Fibroblast of lung (primary cell): ENCODE measurements around the gene C4orf17. TPM values are rescaled to one million over a fixed set of nuclear protein-coding genes. Genes with fewer than 3 reads are reported as not detected.

Experiments used
- DNase-seq, 2 donors: peaks; one replicate each; pipeline versions ENCODE4 v3.0.0 to v3.0.0-alpha.2; 2010; ENCODE audit warnings: low read depth in 2 of 2
- H2AFZ ChIP-seq: 2 replicates; pipeline ENCODE4 v1.5.1; 2012; ENCODE audit warnings: low read length, control low read depth, inconsistent platforms
- H3K27ac ChIP-seq: 2 replicates; pipeline ENCODE4 v1.5.1; 2011; ENCODE audit warnings: low read length, control low read depth; ENCODE audit not compliant: insufficient read depth
- H3K27me3 ChIP-seq: 2 replicates; pipeline ENCODE4 v1.5.1; 2011; ENCODE audit warnings: mild to moderate bottlenecking, low read length; ENCODE audit not compliant: control insufficient read depth, insufficient read depth
- H3K36me3 ChIP-seq: 2 replicates; pipeline ENCODE4 v1.5.1; 2011; ENCODE audit warnings: low read length; ENCODE audit not compliant: control insufficient read depth, insufficient read depth
- H3K4me1 ChIP-seq: 2 replicates; pipeline ENCODE4 v1.5.1; 2011; ENCODE audit warnings: low read length; ENCODE audit not compliant: control insufficient read depth, insufficient read depth; ENCODE audit errors: extremely low read depth
- H3K4me2 ChIP-seq: 2 replicates; pipeline ENCODE4 v1.5.1; 2011; ENCODE audit warnings: low read length, control low read depth; ENCODE audit not compliant: insufficient read depth; ENCODE audit errors: extremely low read depth
- H3K4me3 ChIP-seq, 4 experiments: fragments of 200-600 bp in 1 of 4; sonication (generic) in 1 of 4; replicated peaks in 1 of 4; 2 replicates each; pipeline ENCODE4 v1.5.1; 2011 to 2016; ENCODE audit warnings: low read length in 4 of 4, low read depth in 3 of 4, mild to moderate bottlenecking in 3 of 4, control low read depth in 2 of 4, inconsistent platforms in 1 of 4, mixed read lengths in 1 of 4; ENCODE audit not compliant: insufficient read depth in 1 of 4; ENCODE audit errors: control extremely low read depth in 1 of 4
- H3K79me2 ChIP-seq: 2 replicates; pipeline ENCODE4 v1.5.1; 2012; ENCODE audit warnings: mild to moderate bottlenecking, low read length, inconsistent platforms; ENCODE audit not compliant: control insufficient read depth, insufficient read depth
- H3K9ac ChIP-seq: 2 replicates; pipeline ENCODE4 v1.5.1; 2011; ENCODE audit warnings: mild to moderate bottlenecking, low read length, control low read depth; ENCODE audit not compliant: insufficient read depth
- H3K9me3 ChIP-seq: 2 replicates; pipeline ENCODE4 v1.5.1; 2012; ENCODE audit warnings: low read depth, low read length; ENCODE audit not compliant: control insufficient read depth, insufficient read depth
- H4K20me1 ChIP-seq: 2 replicates; pipeline ENCODE4 v1.5.1; 2011; ENCODE audit warnings: low read length; ENCODE audit not compliant: control insufficient read depth, insufficient read depth; ENCODE audit errors: extremely low read depth
- EZH2 ChIP-seq: IDR thresholded peaks from 2 replicates; pipeline ENCODE4 v1.5.1; 2012; ENCODE audit warnings: low read length, control low read depth, mild to moderate bottlenecking; ENCODE audit errors: missing control alignments
- polyA plus RNA-seq, 2 donors: library from polyadenylated mRNA; depleted of rRNA in 1 of 2; stranded (reverse) in 1 of 2; unstranded in 1 of 2; fragments of >200 nt; gene quantifications; 2 replicates each; pipeline ENCODE4 v1.2.1, GENCODE V29; 2011 to 2012; ENCODE audit warnings: missing spikeins in 1 of 2
- total RNA-seq: library from RNA; depleted of rRNA; stranded (reverse); fragments of >200 nt; gene quantifications from 2 replicates; pipeline ENCODE4 v1.2.1, GENCODE V29; 2014
- TF ChIP-seq, protein P1 (sequence below), 2 donors: IDR thresholded peaks in 1 of 2; conservative IDR thresholded peaks in 1 of 2; 1 replicate in 1 of 2; 2 replicates in 1 of 2; pipeline ENCODE4 v1.5.1; 2011 to 2012; ENCODE audit warnings: low read length in 2 of 2, control low read depth in 1 of 2, inconsistent platforms in 1 of 2, low read depth in 1 of 2, mild to moderate bottlenecking in 1 of 2

C4orf17 gene
- total and polyA plus RNA-seq, 2 donors (not counting 1 experiment from before 2014, with no cell fraction given), result not detected

GRCh38 chr4:99463566-99463965 is 47.3 kb upstream of the C4orf17 start:
- no peaks in the 10 kb centered on the region for H3K4me1 ChIP-seq
- no peak overlapping the region for H3K4me2 ChIP-seq
- no peaks in the 10 kb centered on the region for H3K9me3 ChIP-seq
- no peak overlapping the region for H2AFZ ChIP-seq
- H3K4me3 ChIP-seq, result no peak overlapping the region
- DNase-seq, result no peak
- H3K27ac ChIP-seq, result no peak overlapping the region
- no peaks in the 10 kb centered on the region for H3K36me3 ChIP-seq
- TF ChIP-seq, protein P1, sequence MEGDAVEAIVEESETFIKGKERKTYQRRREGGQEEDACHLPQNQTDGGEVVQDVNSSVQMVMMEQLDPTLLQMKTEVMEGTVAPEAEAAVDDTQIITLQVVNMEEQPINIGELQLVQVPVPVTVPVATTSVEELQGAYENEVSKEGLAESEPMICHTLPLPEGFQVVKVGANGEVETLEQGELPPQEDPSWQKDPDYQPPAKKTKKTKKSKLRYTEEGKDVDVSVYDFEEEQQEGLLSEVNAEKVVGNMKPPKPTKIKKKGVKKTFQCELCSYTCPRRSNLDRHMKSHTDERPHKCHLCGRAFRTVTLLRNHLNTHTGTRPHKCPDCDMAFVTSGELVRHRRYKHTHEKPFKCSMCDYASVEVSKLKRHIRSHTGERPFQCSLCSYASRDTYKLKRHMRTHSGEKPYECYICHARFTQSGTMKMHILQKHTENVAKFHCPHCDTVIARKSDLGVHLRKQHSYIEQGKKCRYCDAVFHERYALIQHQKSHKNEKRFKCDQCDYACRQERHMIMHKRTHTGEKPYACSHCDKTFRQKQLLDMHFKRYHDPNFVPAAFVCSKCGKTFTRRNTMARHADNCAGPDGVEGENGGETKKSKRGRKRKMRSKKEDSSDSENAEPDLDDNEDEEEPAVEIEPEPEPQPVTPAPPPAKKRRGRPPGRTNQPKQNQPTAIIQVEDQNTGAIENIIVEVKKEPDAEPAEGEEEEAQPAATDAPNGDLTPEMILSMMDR (conservative IDR thresholded peaks at IDR 0.05 in 1 of 2, IDR thresholded peaks at IDR 0.05 in 1 of 2; ENCODE audit: low read depth in 1 of 2, low read length in 2 of 2), result no peak
- TF ChIP-seq EZH2, result no peak
- no peaks in the 10 kb centered on the region for H3K27me3 ChIP-seq
- H3K79me2 ChIP-seq, result no peaks in the 10 kb centered on the region
- H4K20me1 ChIP-seq, result no peaks in the 10 kb centered on the region
- H3K9ac ChIP-seq, result no peak overlapping the region

GRCh38 chr4:99467887-99468286 is 42.9 kb upstream of the C4orf17 start:
- H4K20me1 ChIP-seq, result no peaks in the 10 kb centered on the region
- H3K9me3 ChIP-seq, result no peaks in the 10 kb centered on the region
- no peak overlapping the region for H3K4me2 ChIP-seq
- H3K4me3 ChIP-seq, result no peak overlapping the region
- H3K36me3 ChIP-seq, result no peaks in the 10 kb centered on the region
- no peak overlapping the region for H2AFZ ChIP-seq
- H3K27ac ChIP-seq, result no peak overlapping the region
- no peaks in the 10 kb centered on the region for H3K4me1 ChIP-seq
- no peak overlapping the region for H3K9ac ChIP-seq
- no peak for TF ChIP-seq EZH2
- TF ChIP-seq, protein P1 (conservative IDR thresholded peaks at IDR 0.05 in 1 of 2, IDR thresholded peaks at IDR 0.05 in 1 of 2; ENCODE audit: low read depth in 1 of 2, low read length in 2 of 2), result no peak
- no peaks in the 10 kb centered on the region for H3K79me2 ChIP-seq
- DNase-seq, result no peak
- H3K27me3 ChIP-seq, result no peaks in the 10 kb centered on the region

DNA sequence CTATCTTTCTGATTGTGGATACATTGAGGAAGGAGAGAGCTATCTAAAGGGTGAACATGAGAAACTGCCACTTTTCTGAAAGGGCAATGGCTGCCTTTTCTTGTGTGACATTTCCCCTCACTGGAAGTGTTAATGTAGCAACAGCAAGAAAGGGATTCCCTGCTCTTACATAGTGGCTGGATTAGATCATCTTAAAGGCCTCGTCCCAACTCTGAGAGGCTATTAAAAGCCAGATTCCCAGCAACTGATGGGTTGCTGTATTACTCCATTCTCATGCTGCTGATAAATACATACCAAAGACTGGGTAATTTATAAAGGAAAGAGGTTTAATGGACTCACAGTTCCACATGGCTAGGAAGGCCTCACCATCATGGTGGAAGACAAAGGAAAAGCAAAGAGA is 41.9 kb upstream of the C4orf17 start:
- Histone ChIP-seq H3K4me1 (no peaks in the 10 kb centered on the region), H3K36me3 (no peaks in the 10 kb centered on the region), H2AFZ (no peak overlapping the region), H3K4me2 (no peak overlapping the region), H3K9ac (no peak overlapping the region), H3K27ac (no peak overlapping the region), H3K79me2 (no peaks in the 10 kb centered on the region), H3K27me3 (no peaks in the 10 kb centered on the region), H3K9me3 (no peaks in the 10 kb centered on the region), H4K20me1 (no peaks in the 10 kb centered on the region), H3K4me3 (no peak overlapping the region)
- DNase-seq, result peak in 1 of 2 donors; percentile 8
- TF ChIP-seq, protein P1 (conservative IDR thresholded peaks at IDR 0.05 in 1 of 2, IDR thresholded peaks at IDR 0.05 in 1 of 2; ENCODE audit: low read depth in 1 of 2, low read length in 2 of 2), result no peak
- TF ChIP-seq EZH2, result no peak
